HEK293 (cell line): ENCODE measurements around the gene ITGAX.
A peak's percentile ranks its signal among the peaks of the same experiment; 100 is the strongest.

Source experiments
- CTCF ChIA-PET: fragments of 350-600 bp; formaldehyde crosslinking; extraction: SDS; loops from one replicate; lab custom pipeline; 2021; ENCODE audit warnings: antibody characterized with exemption; lab: Yijun Ruan, JAX
- POLR2A ChIA-PET: fragments of 300-600 bp; formaldehyde crosslinking; extraction: SDS; loops from one replicate; lab custom pipeline; 2020; ENCODE audit warnings: antibody characterized with exemption, inconsistent platforms; lab: Yijun Ruan, JAX
- H3K27ac ChIP-seq: fragments of 200-500 bp; sonication (Bioruptor generic); 2 replicates; pipeline ENCODE4 v1.5.1; 2014; ENCODE audit warnings: low read depth, low read length, control low read depth, inconsistent platforms; ENCODE audit errors: extremely low read depth
- H3K36me3 ChIP-seq, 2 experiments: fragments of 200-500 bp in 1 of 2; sonication (Bioruptor generic) in 1 of 2; 1 replicate in 1 of 2; 2 replicates in 1 of 2; pipeline ENCODE4 v1.5.1; 2014 to 2017; ENCODE audit warnings: inconsistent platforms in 2 of 2, low read length in 2 of 2; ENCODE audit not compliant: control insufficient read depth in 2 of 2, insufficient read depth in 1 of 2
- H3K4me1 ChIP-seq: fragments of 200-500 bp; sonication (Bioruptor generic); 2 replicates; pipeline ENCODE4 v1.5.1; 2014; ENCODE audit warnings: mild to moderate bottlenecking, low read length, inconsistent platforms; ENCODE audit not compliant: control insufficient read depth, insufficient read depth
- H3K4me3 ChIP-seq: 2 replicates; pipeline ENCODE4 v1.5.1; 2011; ENCODE audit warnings: low read depth, mild to moderate bottlenecking, control low read depth, low read length, moderate library complexity
- H3K9me3 ChIP-seq: fragments of 200-500 bp; sonication (Bioruptor generic); 2 replicates; pipeline ENCODE4 v1.5.1; 2014; ENCODE audit warnings: low read depth, low read length, inconsistent platforms; ENCODE audit not compliant: control insufficient read depth, insufficient read depth
- EGR2 ChIP-seq: fragments of 450-650 bp; formaldehyde crosslinking; IDR thresholded peaks from 2 replicates; pipeline ENCODE4 v1.5.1; 2016; ENCODE audit warnings: low read depth, missing biosample characterization, missing genetic modification characterization
- GLI2 ChIP-seq: fragments of 450-650 bp; formaldehyde crosslinking; IDR thresholded peaks from 2 replicates; pipeline ENCODE4; 2017; ENCODE audit warnings: missing biosample characterization, missing genetic modification characterization, low read depth, borderline replicate concordance
- IKZF3 ChIP-seq: fragments of 450-650 bp; IDR thresholded peaks from 2 replicates; pipeline ENCODE4 v1.5.0; 2018; ENCODE audit warnings: missing biosample characterization, mild to moderate bottlenecking, missing genetic modification characterization, moderate library complexity
- KLF16 ChIP-seq: fragments of 450-650 bp; formaldehyde crosslinking; IDR thresholded peaks from 2 replicates; pipeline ENCODE4 v1.5.1; 2017; ENCODE audit warnings: missing biosample characterization, missing genetic modification characterization
- TRIM28 ChIP-seq: IDR thresholded peaks from 2 replicates; pipeline ENCODE4 v1.6.1; 2011; ENCODE audit warnings: low read length, control low read depth, borderline replicate concordance
- WT1 ChIP-seq: fragments of 450-650 bp; formaldehyde crosslinking; IDR thresholded peaks from 2 replicates; pipeline ENCODE4 v1.5.1; 2016; ENCODE audit warnings: missing biosample characterization, missing genetic modification characterization
- ZNF146 ChIP-seq: fragments of 450-650 bp; formaldehyde crosslinking; IDR thresholded peaks from 2 replicates; pipeline ENCODE4 v1.5.1; 2016; ENCODE audit warnings: missing biosample characterization, missing genetic modification characterization
- ZNF202 ChIP-seq: fragments of 450-650 bp; formaldehyde crosslinking; IDR thresholded peaks from 2 replicates; pipeline ENCODE4 v1.5.1; 2016; ENCODE audit warnings: missing biosample characterization, missing genetic modification characterization, borderline replicate concordance
- ZNF292 ChIP-seq: fragments of 450-650 bp; formaldehyde crosslinking; IDR thresholded peaks from 2 replicates; pipeline ENCODE4 v1.5.1; 2016; ENCODE audit warnings: low read depth, missing biosample characterization, missing genetic modification characterization, borderline replicate concordance
- ZNF37A ChIP-seq: fragments of 450-650 bp; IDR thresholded peaks from 2 replicates; pipeline ENCODE4 v1.5.1; 2018; ENCODE audit warnings: missing biosample characterization, missing genetic modification characterization
- ZNF544 ChIP-seq: fragments of 450-650 bp; formaldehyde crosslinking; IDR thresholded peaks from 2 replicates; pipeline ENCODE4 v1.5.0; 2017; ENCODE audit warnings: missing biosample characterization, missing genetic modification characterization
- ZNF585B ChIP-seq: fragments of 450-650 bp; formaldehyde crosslinking; IDR thresholded peaks from 2 replicates; pipeline ENCODE4 v1.5.1; 2016; ENCODE audit warnings: missing biosample characterization, missing genetic modification characterization
- ZNF621 ChIP-seq: fragments of 450-650 bp; formaldehyde crosslinking; IDR thresholded peaks from 2 replicates; pipeline ENCODE4 v1.5.1; 2017; ENCODE audit warnings: missing biosample characterization, missing genetic modification characterization
- ZNF792 ChIP-seq: fragments of 450-650 bp; formaldehyde crosslinking; IDR thresholded peaks from 2 replicates; pipeline ENCODE4 v1.5.1; 2016; ENCODE audit warnings: missing biosample characterization, missing genetic modification characterization
- TF ChIP-seq, protein P1 (sequence below): fragments of 450-650 bp; formaldehyde crosslinking; IDR thresholded peaks from 2 replicates; pipeline ENCODE4 v1.5.1; 2016; ENCODE audit warnings: missing biosample characterization, missing genetic modification characterization
- TF ChIP-seq, protein P2 (sequence below): fragments of 450-650 bp; formaldehyde crosslinking; IDR thresholded peaks from 2 replicates; pipeline ENCODE4 v1.5.1; 2016; ENCODE audit warnings: missing biosample characterization, missing genetic modification characterization
- TF ChIP-seq, protein P3 (sequence below): fragments of 450-650 bp; formaldehyde crosslinking; IDR thresholded peaks from 2 replicates; pipeline ENCODE4 v1.5.1; 2016; ENCODE audit warnings: missing biosample characterization, missing genetic modification characterization, low read depth
- TF ChIP-seq, protein P4 (sequence below): IDR thresholded peaks from 2 replicates; pipeline ENCODE4 v1.6.1; 2011; ENCODE audit warnings: mild to moderate bottlenecking, low read depth, low read length, borderline replicate concordance

Gene ITGAX

DNA sequence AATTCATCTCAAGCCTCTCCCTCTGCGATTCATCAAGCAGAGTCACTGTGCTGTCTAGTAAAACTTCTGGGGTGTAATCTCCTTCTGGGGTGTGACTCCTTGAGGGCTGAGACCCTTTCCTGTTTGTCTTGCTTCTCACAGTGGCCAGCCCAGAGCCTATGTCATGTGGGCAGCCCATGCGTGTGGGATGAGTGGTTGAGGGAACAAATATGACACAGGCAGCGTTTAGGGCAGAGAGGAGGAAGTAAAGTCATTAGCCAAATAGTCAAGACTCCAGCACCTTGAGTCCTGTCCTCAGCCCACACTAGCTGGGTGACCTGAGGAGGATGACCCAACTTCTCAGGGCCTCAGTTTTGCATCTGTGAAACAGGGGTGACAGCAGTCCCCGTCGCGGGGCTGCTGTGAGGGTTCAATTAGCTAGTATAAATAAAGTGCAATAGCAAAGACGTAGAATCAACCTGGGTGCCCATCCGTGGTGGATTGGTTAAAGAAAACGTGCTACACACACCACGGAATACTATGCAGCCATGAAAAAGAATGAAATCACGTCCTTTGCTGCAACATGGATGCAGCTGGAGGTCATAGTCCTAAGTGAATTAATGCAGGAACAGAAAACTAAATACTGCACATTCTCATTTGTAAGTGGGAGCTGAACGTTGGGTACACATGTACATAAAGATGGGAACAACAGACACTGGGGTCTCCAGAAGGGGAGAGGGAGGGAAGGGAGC is 4.5 kb upstream of the ITGAX start:
- H3K4me3 ChIP-seq: no peak overlapping the region
- TF ChIP-seq ZNF37A (tag by site-specific recombination) (no peak), ZNF202 (tag by site-specific recombination) (no peak), WT1 (no peak), EGR2 (tag by site-specific recombination) (0 out of 2 replicates have a peak, but pooled peaks have one; percentile 19), ZNF292 (tag by site-specific recombination) (no peak), ZNF146 (peak; percentile 92), IKZF3 (tag by site-specific recombination) (no peak), GLI2 (no peak), ZNF792 (no peak)
- TF ChIP-seq, protein P1, sequence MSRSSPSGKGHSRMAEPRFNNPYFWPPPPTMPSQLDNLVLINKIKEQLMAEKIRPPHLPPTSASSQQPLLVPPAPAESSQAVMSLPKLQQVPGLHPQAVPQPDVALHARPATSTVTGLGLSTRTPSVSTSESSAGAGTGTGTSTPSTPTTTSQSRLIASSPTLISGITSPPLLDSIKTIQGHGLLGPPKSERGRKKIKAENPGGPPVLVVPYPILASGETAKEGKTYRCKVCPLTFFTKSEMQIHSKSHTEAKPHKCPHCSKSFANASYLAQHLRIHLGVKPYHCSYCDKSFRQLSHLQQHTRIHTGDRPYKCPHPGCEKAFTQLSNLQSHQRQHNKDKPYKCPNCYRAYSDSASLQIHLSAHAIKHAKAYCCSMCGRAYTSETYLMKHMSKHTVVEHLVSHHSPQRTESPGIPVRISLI (tag by site-specific recombination): no peak
- TF ChIP-seq, protein P2, sequence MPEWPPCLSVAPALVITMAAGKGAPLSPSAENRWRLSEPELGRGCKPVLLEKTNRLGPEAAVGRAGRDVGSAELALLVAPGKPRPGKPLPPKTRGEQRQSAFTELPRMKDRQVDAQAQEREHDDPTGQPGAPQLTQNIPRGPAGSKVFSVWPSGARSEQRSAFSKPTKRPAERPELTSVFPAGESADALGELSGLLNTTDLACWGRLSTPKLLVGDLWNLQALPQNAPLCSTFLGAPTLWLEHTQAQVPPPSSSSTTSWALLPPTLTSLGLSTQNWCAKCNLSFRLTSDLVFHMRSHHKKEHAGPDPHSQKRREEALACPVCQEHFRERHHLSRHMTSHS (tag by site-specific recombination): no peak
- TF ChIP-seq, protein P3, sequence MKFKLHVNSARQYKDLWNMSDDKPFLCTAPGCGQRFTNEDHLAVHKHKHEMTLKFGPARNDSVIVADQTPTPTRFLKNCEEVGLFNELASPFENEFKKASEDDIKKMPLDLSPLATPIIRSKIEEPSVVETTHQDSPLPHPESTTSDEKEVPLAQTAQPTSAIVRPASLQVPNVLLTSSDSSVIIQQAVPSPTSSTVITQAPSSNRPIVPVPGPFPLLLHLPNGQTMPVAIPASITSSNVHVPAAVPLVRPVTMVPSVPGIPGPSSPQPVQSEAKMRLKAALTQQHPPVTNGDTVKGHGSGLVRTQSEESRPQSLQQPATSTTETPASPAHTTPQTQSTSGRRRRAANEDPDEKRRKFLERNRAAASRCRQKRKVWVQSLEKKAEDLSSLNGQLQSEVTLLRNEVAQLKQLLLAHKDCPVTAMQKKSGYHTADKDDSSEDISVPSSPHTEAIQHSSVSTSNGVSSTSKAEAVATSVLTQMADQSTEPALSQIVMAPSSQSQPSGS (tag by site-specific recombination): no peak
- ChIA-PET POLR2A (no interaction called here), CTCF (no interaction called here)
- H3K36me3 ChIP-seq: no peaks in the 10 kb centered on the region
- no peaks in the 10 kb centered on the region for H3K9me3 ChIP-seq
- H3K27ac ChIP-seq: no peak overlapping the region
- no peaks in the 10 kb centered on the region for H3K4me1 ChIP-seq

DNA sequence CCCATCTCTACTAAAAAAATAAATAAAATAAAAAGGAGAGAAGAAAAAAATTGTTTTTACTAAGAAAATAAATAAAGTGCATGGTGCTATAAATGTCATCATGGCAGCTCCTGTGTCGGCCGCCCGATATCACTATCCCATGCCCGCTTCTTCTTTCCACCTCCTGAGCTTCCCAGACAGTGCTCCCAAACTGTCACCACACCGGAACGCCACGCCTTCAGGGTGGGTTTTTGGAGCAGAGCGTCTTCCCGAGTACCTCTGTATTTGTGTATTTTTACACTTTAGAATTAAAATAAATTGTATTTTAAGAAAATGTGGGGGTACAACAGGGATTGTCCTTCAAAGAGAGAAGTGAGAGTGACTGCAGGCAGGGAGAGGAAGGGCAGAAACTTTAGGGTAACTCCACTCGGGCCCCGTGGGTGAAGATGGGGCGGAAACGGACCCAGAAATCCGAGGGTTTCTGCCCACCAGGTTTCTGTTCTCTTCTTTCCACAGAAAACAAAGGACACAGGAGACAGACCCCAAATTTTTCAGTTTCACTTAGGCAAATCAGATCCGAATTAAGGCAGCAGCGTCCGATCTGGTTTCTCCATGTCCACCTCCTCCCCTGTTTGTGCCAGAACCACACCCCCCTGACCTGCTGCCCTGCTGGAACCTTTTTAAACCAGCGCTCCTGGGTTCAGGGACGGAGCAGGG is 3.6 kb upstream of the ITGAX start:
- Histone ChIP-seq H3K9me3 (no peaks in the 10 kb centered on the region), H3K27ac (no peak overlapping the region), H3K4me3 (no peak overlapping the region), H3K36me3 (no peaks in the 10 kb centered on the region), H3K4me1 (no peaks in the 10 kb centered on the region)
- no peak for TF ChIP-seq TRIM28
- ChIA-PET CTCF (interaction anchor here (0.6 kb wide), 1 partner anchor 116 kb away, joined by 3 read pairs; no protein-coding TSS in a partner anchor), POLR2A (no interaction called here)

DNA sequence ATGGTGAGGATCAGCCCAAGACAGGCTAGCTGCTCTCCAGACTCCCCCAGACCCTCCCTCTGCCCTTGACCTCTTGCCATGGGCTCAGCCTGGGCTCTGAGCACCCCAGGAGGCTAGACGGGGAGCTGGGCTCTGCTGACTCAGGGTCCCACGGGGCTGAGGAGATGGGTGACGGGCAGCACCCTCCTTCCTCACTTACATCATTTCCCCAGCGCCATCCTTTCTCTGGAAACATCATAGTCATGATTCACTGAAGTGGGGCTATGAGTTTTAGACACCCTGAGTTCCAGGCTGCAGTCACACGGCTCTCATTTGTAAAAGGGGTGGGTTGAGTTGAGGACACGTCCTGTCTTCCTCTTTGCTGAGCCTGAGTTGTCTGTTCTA is 3.0 kb upstream of the ITGAX start:
- H3K4me3 ChIP-seq: no peak overlapping the region

More for the DNA sequence above, 3.0 kb upstream of the ITGAX start:
- no peak overlapping the region for H3K27ac ChIP-seq
- CTCF ChIA-PET: no interaction called here
- TF ChIP-seq, protein P4, sequence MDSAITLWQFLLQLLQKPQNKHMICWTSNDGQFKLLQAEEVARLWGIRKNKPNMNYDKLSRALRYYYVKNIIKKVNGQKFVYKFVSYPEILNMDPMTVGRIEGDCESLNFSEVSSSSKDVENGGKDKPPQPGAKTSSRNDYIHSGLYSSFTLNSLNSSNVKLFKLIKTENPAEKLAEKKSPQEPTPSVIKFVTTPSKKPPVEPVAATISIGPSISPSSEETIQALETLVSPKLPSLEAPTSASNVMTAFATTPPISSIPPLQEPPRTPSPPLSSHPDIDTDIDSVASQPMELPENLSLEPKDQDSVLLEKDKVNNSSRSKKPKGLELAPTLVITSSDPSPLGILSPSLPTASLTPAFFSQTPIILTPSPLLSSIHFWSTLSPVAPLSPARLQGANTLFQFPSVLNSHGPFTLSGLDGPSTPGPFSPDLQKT: no peak
- TF ChIP-seq KLF16 (tag by site-specific recombination) (no peak), ZNF621 (tag by site-specific recombination) (no peak), ZNF544 (no peak), ZNF585B (tag by site-specific recombination) (no peak)
- TF ChIP-seq, all 188 proteins: peak for 0
- no peaks in the 10 kb centered on the region for H3K9me3 ChIP-seq
- no peaks in the 10 kb centered on the region for H3K36me3 ChIP-seq
- POLR2A ChIA-PET: no interaction called here
- no peaks in the 10 kb centered on the region for H3K4me1 ChIP-seq
